ENCODE data around the gene GNPTG. TPM values are rescaled to one million over a fixed set of nuclear protein-coding genes. Genes with fewer than 3 reads are reported as not detected.

The GNPTG gene
- total RNA-seq, 4 donors from 2014 or later: 46.5 to 65.7 (median 60.0) TPM

GRCh38 chr16:1385232-1385631 is 33.5 kb downstream of the GNPTG start:
- DNase-seq (ENCODE audit: low spot score in 2 of 2): no peak
- TF ChIP-seq CTCF (IDR thresholded peaks at IDR 0.05): no peak
- no peak for TF ChIP-seq POLR2A (IDR thresholded peaks at IDR 0.05)
- H3K4me3 ChIP-seq (ENCODE audit: low read depth, poor library complexity, severe bottlenecking): no peak overlapping the region
- intact Hi-C loops (cut with DNase I; ENCODE audit: low total_unique reads): no loop called here
- 96 to 98% methylated on average over 39 of the region's 39 CpGs for WGBS, 2 donors

GRCh38 chr16:1387331-1387730 is 35.6 kb downstream of the GNPTG start:
- no peak overlapping the region for H3K4me3 ChIP-seq (ENCODE audit: low read depth, poor library complexity, severe bottlenecking)
- WGBS, 2 donors: 83 to 91% methylated on average over 13 to 16 of the region's 16 CpGs
- no peak for DNase-seq (ENCODE audit: low spot score in 2 of 2)
- intact Hi-C loops (cut with DNase I; ENCODE audit: low total_unique reads): no loop called here
- TF ChIP-seq CTCF (IDR thresholded peaks at IDR 0.05) (no peak), POLR2A (IDR thresholded peaks at IDR 0.05) (no peak)

GRCh38 chr16:1389762-1390161 is 38.0 kb downstream of the GNPTG start:
- no peak overlapping the region for H3K4me3 ChIP-seq (ENCODE audit: low read depth, poor library complexity, severe bottlenecking)
- TF ChIP-seq CTCF (IDR thresholded peaks at IDR 0.05) (no peak), POLR2A (IDR thresholded peaks at IDR 0.05) (no peak)
- 95 to 96% methylated on average over 6 to 7 of the region's 7 CpGs for WGBS, 2 donors
- DNase-seq (ENCODE audit: low spot score in 2 of 2): no peak
- intact Hi-C loops (cut with DNase I; ENCODE audit: low total_unique reads): no loop called here

GRCh38 chr16:1390239-1390779 is 38.6 kb downstream of the GNPTG start:
- no peak overlapping the region for H3K4me3 ChIP-seq (ENCODE audit: low read depth, poor library complexity, severe bottlenecking)
- WGBS, 2 donors: 83 to 85% methylated on average over 28 of the region's 28 CpGs
- TF ChIP-seq POLR2A (IDR thresholded peaks at IDR 0.05): no peak
- TF ChIP-seq CTCF (IDR thresholded peaks at IDR 0.05): no peak
- intact Hi-C loops (cut with DNase I; ENCODE audit: low total_unique reads): no loop called here
- DNase-seq (ENCODE audit: low spot score in 2 of 2): no peak

- DNase-seq (ENCODE audit: low spot score in 2 of 2): no peak
- no peak overlapping the region for H3K4me3 ChIP-seq (ENCODE audit: low read depth, poor library complexity, severe bottlenecking)
- intact Hi-C loops (cut with DNase I; ENCODE audit: low total_unique reads): no loop called here
- 94 to 95% methylated on average over 17 of the region's 17 CpGs for WGBS, 2 donors
- TF ChIP-seq POLR2A (IDR thresholded peaks at IDR 0.05) (no peak), CTCF (IDR thresholded peaks at IDR 0.05) (no peak)
Measured at GRCh38 chr16:1392826-1393225, 41.1 kb downstream of the GNPTG start.

GRCh38 chr16:1393613-1394176 is 42.0 kb downstream of the GNPTG start:
- intact Hi-C loops (cut with DNase I; ENCODE audit: low total_unique reads): no loop called here
- H3K4me3 ChIP-seq (ENCODE audit: low read depth, poor library complexity, severe bottlenecking): no peak overlapping the region
- no peak for DNase-seq (ENCODE audit: low spot score in 2 of 2)
- TF ChIP-seq POLR2A (IDR thresholded peaks at IDR 0.05) (no peak), CTCF (IDR thresholded peaks at IDR 0.05) (no peak)
- whole genome bisulfite sequencing, 2 donors: 95 to 96% methylated on average over 16 to 17 of the region's 21 CpGs
